Endothelial cell of umbilical vein (primary cell): ENCODE measurements around the gene KDM3A. TPM values are rescaled to one million over a fixed set of nuclear protein-coding genes. Genes with fewer than 3 reads are reported as not detected.

ENCODE experiments used
- BruUV-seq: library from RNA; stranded (reverse); fragments of 400-500 nt; replicated peaks from 2 replicates; lab custom pipeline; 2021; lab: Mats Ljungman, UMichigan
- CTCF ChIA-PET: fragments of 300-600, 350-600 bp; sonication (Branson Sonifier 250); formaldehyde crosslinking; loops from one replicate; lab custom pipeline; 2021; ENCODE audit warnings: antibody characterized with exemption, inconsistent platforms; lab: Charles Lee
- POLR2A ChIA-PET: fragments of 300-600, 350-600 bp; sonication (Branson Sonifier 250); formaldehyde crosslinking; loops from one replicate; lab custom pipeline; 2021; ENCODE audit warnings: antibody characterized with exemption, inconsistent platforms; lab: Charles Lee
- DNase-seq: peaks from one replicate; pipeline ENCODE4 v3.0.0-alpha.2; 2011; ENCODE audit warnings: low read depth, low spot score
- FAIRE-seq: peaks from 2 replicates; lab custom pipeline; 2011; peaks lifted over from hg19 to GRCh38; lab: Jason Lieb, UNC
- H2AFZ ChIP-seq: 2 replicates; pipeline ENCODE4 v1.6.0; 2012; ENCODE audit warnings: low read depth, low read length, control low read depth, inconsistent platforms
- H3K27ac ChIP-seq: 2 replicates; pipeline ENCODE4 v1.5.1; 2011; ENCODE audit warnings: low read depth, mild to moderate bottlenecking, control low read depth, low read length, moderate library complexity; ENCODE audit not compliant: insufficient read depth
- H3K27me3 ChIP-seq, 2 experiments: 2 replicates each; pipeline versions ENCODE4 v1.6.0 to v1.6.1; 2011; ENCODE audit warnings: low read length in 2 of 2, mixed read lengths in 1 of 2; ENCODE audit not compliant: control insufficient read depth in 2 of 2, insufficient read depth in 2 of 2
- H3K36me3 ChIP-seq, 2 experiments: 2 replicates in 1 of 2; 3 replicates in 1 of 2; pipeline ENCODE4 v1.5.1; 2011; ENCODE audit warnings: low read length in 2 of 2, mild to moderate bottlenecking in 1 of 2, moderate library complexity in 1 of 2; ENCODE audit not compliant: control insufficient read depth in 2 of 2, insufficient read depth in 2 of 2; ENCODE audit errors: extremely low read depth in 1 of 2
- H3K4me1 ChIP-seq: 3 replicates; pipeline ENCODE4 v1.5.1; 2011; ENCODE audit warnings: mild to moderate bottlenecking, low read length; ENCODE audit not compliant: control insufficient read depth, insufficient read depth; ENCODE audit errors: extremely low read depth
- H3K4me2 ChIP-seq: 2 replicates; pipeline ENCODE4 v1.6.1; 2011; ENCODE audit warnings: low read length, control low read depth, mixed read lengths; ENCODE audit not compliant: insufficient read depth
- H3K4me3 ChIP-seq, 3 experiments: fragments of 200-600 bp in 1 of 3; sonication (generic), shearing (Covaris generic) in 1 of 3; replicated peaks in 1 of 3; 2 replicates each; pipeline ENCODE4 v1.5.1; 2011 to 2016; ENCODE audit warnings: control low read depth in 3 of 3, low read length in 3 of 3, mild to moderate bottlenecking in 2 of 3, inconsistent platforms in 1 of 3, low read depth in 1 of 3, moderate library complexity in 1 of 3; ENCODE audit not compliant: insufficient read depth in 1 of 3
- H3K79me2 ChIP-seq: 2 replicates; pipeline ENCODE4 v1.6.0; 2012; ENCODE audit warnings: low read length, inconsistent platforms; ENCODE audit not compliant: control insufficient read depth, insufficient read depth
- H3K9ac ChIP-seq: replicated peaks from 2 replicates; pipeline ENCODE3; 2011; ENCODE audit warnings: low read length, control low read depth; ENCODE audit not compliant: insufficient read depth; ENCODE audit errors: extremely low read depth
- H3K9me1 ChIP-seq: replicated peaks from 3 replicates; pipeline ENCODE4 v1.6.0; 2011; ENCODE audit warnings: mild to moderate bottlenecking, low read length; ENCODE audit not compliant: control insufficient read depth, insufficient read depth; ENCODE audit errors: extremely low read depth
- H3K9me3 ChIP-seq: replicated peaks from 2 replicates; pipeline ENCODE4 v1.5.1; 2012; ENCODE audit warnings: low read length, inconsistent platforms; ENCODE audit not compliant: control insufficient read depth, insufficient read depth
- H4K20me1 ChIP-seq: replicated peaks from 2 replicates; pipeline ENCODE3; 2011; ENCODE audit warnings: mild to moderate bottlenecking, low read length; ENCODE audit not compliant: control insufficient read depth, insufficient read depth; ENCODE audit errors: extremely low read depth
- CTCF ChIP-seq, 2 donors: IDR thresholded peaks; 1 replicate in 1 of 2; 2 replicates in 1 of 2; pipeline ENCODE4 v1.5.1; 2011; ENCODE audit warnings: low read length in 2 of 2, mild to moderate bottlenecking in 2 of 2, moderate library complexity in 2 of 2, control low read depth in 1 of 2, inconsistent platforms in 1 of 2, low read depth in 1 of 2; ENCODE audit not compliant: insufficient read depth in 1 of 2; ENCODE audit errors: extremely low read depth in 1 of 2
- EZH2 ChIP-seq: IDR thresholded peaks from 2 replicates; pipeline ENCODE4 v1.6.1; 2012; ENCODE audit warnings: borderline replicate concordance, low read depth, mild to moderate bottlenecking, moderate library complexity, low read length, inconsistent platforms; ENCODE audit not compliant: severe bottlenecking
- FOS ChIP-seq: IDR thresholded peaks from 2 replicates; pipeline ENCODE4 v1.6.1; 2011; ENCODE audit warnings: mild to moderate bottlenecking, low read length, moderate library complexity, borderline replicate concordance; ENCODE audit not compliant: insufficient read depth
- GATA2 ChIP-seq: IDR thresholded peaks from 2 replicates; pipeline ENCODE4 v1.7.0; 2011; ENCODE audit warnings: low read depth, mild to moderate bottlenecking, moderate library complexity, mixed read lengths, low read length; ENCODE audit not compliant: insufficient read length, insufficient read depth
- JUN ChIP-seq: IDR thresholded peaks from 2 replicates; pipeline ENCODE4 v1.6.1; 2011; ENCODE audit warnings: borderline replicate concordance, low read depth; ENCODE audit not compliant: insufficient read length, insufficient read depth
- MAX ChIP-seq: IDR thresholded peaks from 2 replicates; pipeline ENCODE4 v1.6.1; 2011; ENCODE audit not compliant: insufficient read depth, insufficient read length
- MYC ChIP-seq: IDR thresholded peaks from one replicate; pipeline ENCODE4 v1.6.1; 2011; ENCODE audit warnings: mild to moderate bottlenecking, low read depth, low read length
- POLR2A ChIP-seq: IDR thresholded peaks from 2 replicates; pipeline ENCODE4 v1.6.1; 2012; ENCODE audit warnings: low read depth, mild to moderate bottlenecking, control low read depth, low read length
- POLR2AphosphoS5 ChIP-seq: IDR thresholded peaks from 2 replicates; pipeline ENCODE4 v1.6.1; 2012; ENCODE audit warnings: low read depth, mild to moderate bottlenecking, control low read depth, low read length, moderate library complexity; ENCODE audit not compliant: insufficient read depth
- dilution Hi-C: fragments of 300-500 bp; cut with MboI; formaldehyde crosslinking; loops from one replicate; pipeline ENCODE4 v1.15.0; 2019; ENCODE audit warnings: low sequenced_read_pairs; ENCODE audit not compliant: extremely low pct_ligation_motif_present
- intact Hi-C: fragments of 100-400 bp; cut with micrococcal nuclease; formaldehyde crosslinking; loops from one replicate; pipeline ENCODE4 v1.10.0; 2022
- polyA plus RNA-seq, 4 experiments: library from polyadenylated mRNA; depleted of rRNA in 3 of 4; stranded (reverse) in 3 of 4; unstranded in 1 of 4; fragments of >200 nt; gene quantifications; 2 replicates each; pipeline versions ENCODE4 v1.2.1 to v1.2.3, GENCODE V29; 2011 to 2012; ENCODE audit warnings: missing spikeins in 1 of 4
- small RNA-seq: library from RNA; depleted of rRNA; stranded (forward); fragments of <200 nt; gene quantifications from one replicate; pipeline ENCODE3, GENCODE V24; 2012; ENCODE audit warnings: low replicate concordance, low read depth; ENCODE audit not compliant: insufficient read depth, insufficient read length
- total RNA-seq: library from RNA; stranded (reverse); gene quantifications from 2 replicates; pipeline ENCODE4 v1.2.3, GENCODE V29; 2021

KDM3A gene
- total and polyA plus RNA-seq, 2 donors (not counting 3 experiments of a cell fraction or from before 2014, with no cell fraction given): 13.5 to 29.5 TPM

GRCh38 chr2:86541334-86541733 is 100.2 kb downstream of the KDM3A start:
- Histone ChIP-seq H3K9ac (no peak overlapping the region), H4K20me1 (no peaks in the 10 kb centered on the region), H3K9me3 (no peaks in the 10 kb centered on the region), H3K36me3 (no peaks in the 10 kb centered on the region), H3K79me2 (no peaks in the 10 kb centered on the region), H3K4me2 (no peak overlapping the region), H3K27me3 (no peaks in the 10 kb centered on the region), H3K4me3 (no peak overlapping the region), H2AFZ (no peak overlapping the region), H3K4me1 (no peaks in the 10 kb centered on the region), H3K9me1 (no peaks in the 10 kb centered on the region), H3K27ac (no peak overlapping the region)
- BruUV-seq: no TSS peak
- dilution Hi-C loops (no loop called here), intact Hi-C loops (no loop called here)
- POLR2A ChIA-PET: no interaction called here
- no peak for TF ChIP-seq MAX
- TF ChIP-seq MYC: no peak
- no peak for TF ChIP-seq POLR2A
- no peak for TF ChIP-seq GATA2
- no peak for TF ChIP-seq JUN
- TF ChIP-seq POLR2AphosphoS5: no peak
- no peak for TF ChIP-seq EZH2
- no peak for TF ChIP-seq CTCF (IDR thresholded peaks at IDR 0.05; ENCODE audit: extremely low read depth in 1 of 2, insufficient read depth in 1 of 2, low read depth in 1 of 2, low read length in 2 of 2)
- TF ChIP-seq FOS: no peak
- FAIRE-seq (peak; percentile 26), DNase-seq (no peak)
- CTCF ChIA-PET: no interaction called here

Small RNAs within 50 kb of the gene (small RNA-seq; reads per million reads assigned to genes)
- not detected for gene RNU6-640P

Other genes with a start within 250 kb of the KDM3A start
- 112 and 114 TPM in 2 replicates for gene IMMT, start 245.9 kb upstream of the KDM3A start, total RNA-seq
- 30.1 and 35.6 TPM in 2 replicates for gene IMMT, start 245.9 kb upstream of the KDM3A start, polyA plus RNA-seq
- 46.9 and 47.3 TPM in 2 replicates for gene MRPL35, start 241.9 kb upstream of the KDM3A start, total RNA-seq
- 48.0 and 68.2 TPM in 2 replicates for gene MRPL35, start 241.9 kb upstream of the KDM3A start, polyA plus RNA-seq
- 0.21 and 0.53 TPM in 2 replicates for gene REEP1, start 103.7 kb upstream of the KDM3A start, total RNA-seq
- 0.11 and 0.24 TPM in 2 replicates for gene REEP1, start 103.7 kb upstream of the KDM3A start, polyA plus RNA-seq
- 86.3 and 92.2 TPM in 2 replicates for gene CHMP3, start 122.1 kb downstream of the KDM3A start, total RNA-seq
- gene CHMP3, start 122.1 kb downstream of the KDM3A start, polyA plus RNA-seq: 44.3 and 48.1 TPM in 2 replicates
- 24.2 and 27.2 TPM in 2 replicates for gene RNF103, start 182.5 kb downstream of the KDM3A start, total RNA-seq
- gene RNF103, start 182.5 kb downstream of the KDM3A start, polyA plus RNA-seq: 13.4 and 15.6 TPM in 2 replicates